ENCODE measurements around the gene HEATR5A. TPM values are rescaled to one million over a fixed set of nuclear protein-coding genes. Genes with fewer than 3 reads are reported as not detected.

The HEATR5A gene
- total and polyA plus RNA-seq, 2 of the 13 experiments (the other 11 are each of a cell fraction or from before 2014, with no cell fraction given) = 36.4 to 105 TPM

GRCh38 chr14:31283578-31284252, 136.6 kb downstream of the HEATR5A start (continued):
- TF ChIP-seq SOX13 (IDR thresholded peaks at IDR 0.05) (no peak), SOX13 (CRISPR knock-in tag; conservative IDR thresholded peaks at IDR 0.05 in 1 of 2, IDR thresholded peaks at IDR 0.05 in 1 of 2) (peak in 1 of 2 experiments; percentile 42; a peak in 2 of 4 replicates), NR2F2 (IDR thresholded peaks at IDR 0.05; ENCODE audit: borderline replicate concordance, low read depth) (no peak), BHLHE40 (IDR thresholded peaks at IDR 0.05; ENCODE audit: low read length) (no peak), FOXO4 (CRISPR knock-in tag; conservative IDR thresholded peaks at IDR 0.05) (no peak), HMGA1 (CRISPR knock-in tag; conservative IDR thresholded peaks at IDR 0.05) (no peak), EP300 (IDR thresholded peaks at IDR 0.05; ENCODE audit: low read depth in 2 of 2, low read length in 2 of 2) (0 out of 4 replicates have a peak, but pooled peaks of 1 of the 2 experiments have one; percentile 20), EP300 (CRISPR knock-in tag; IDR thresholded peaks at IDR 0.05; ENCODE audit: borderline replicate concordance) (no peak), ZBTB25 (CRISPR knock-in tag; IDR thresholded peaks at IDR 0.05) (no peak), NFE2L2 (IDR thresholded peaks at IDR 0.05; ENCODE audit: low read length) (peak; percentile 38; the same call in 1 of the 2 replicates)

GRCh38 chr14:31283153-31283552, 137.2 kb downstream of the HEATR5A start:
- Histone ChIP-seq H3K9me3 (ENCODE audit: low read length) (peaks cover 12% of the 10 kb centered on the region), H3K4me1 (ENCODE audit: insufficient read depth, low read length) (peaks cover 56% of the 10 kb centered on the region), H4K20me1 (ENCODE audit: insufficient read depth, low read length) (no peaks in the 10 kb centered on the region), H2AFZ (ENCODE audit: low read length) (no peak overlapping the region), H3K9ac (ENCODE audit: insufficient read depth, low read depth, low read length) (no peak overlapping the region), H3K4me2 (ENCODE audit: low read depth, low read length) (no peak overlapping the region), H3K4me3 (replicated peaks in 1 of 3; ENCODE audit: insufficient read depth in 1 of 3, low read depth in 2 of 3, low read length in 3 of 3) (no peak overlapping the region), H3K79me2 (ENCODE audit: insufficient read depth, low read length) (no peaks in the 10 kb centered on the region), H3K27me3 (ENCODE audit: control insufficient read depth in 1 of 2, insufficient read depth in 2 of 2, low read length in 2 of 2) (no peaks in the 10 kb centered on the region), H3K27ac (ENCODE audit: extremely low read length, insufficient read depth, low read length) (no peak overlapping the region), H3K36me3 (replicated peaks in 1 of 2; ENCODE audit: control insufficient read depth in 1 of 2, insufficient read depth in 2 of 2, low read length in 2 of 2) (no peaks in the 10 kb centered on the region)
- intact Hi-C loops (cut with micrococcal nuclease; ENCODE audit: unreplicated experiment) = no loop called here
- WGBS (ENCODE audit: low lambda C conversion rate) = 92% methylated on average over 1 of the region's 1 CpG
- FAIRE-seq = no peak
- in situ Hi-C loops (cut with HindIII; ENCODE audit: extremely low pct_ligation_motif_present, low pct_unique_long_range_greater_than_20kb) = no loop called here
- ChIA-PET CTCF (ENCODE audit: low intra/inter-chr PET ratio, low total read pairs) (no interaction called here), POLR2A (interaction anchor here (1.0 to 2.6 kb wide), 3 partner anchors 9 to 75 kb away, joined by 3 to 15 read pairs (median 8); partner anchors contain the start of gene HECTD1)
- TF ChIP-seq ZNF572 (CRISPR knock-in tag; IDR thresholded peaks at IDR 0.05) (no peak), ZMYM3 (CRISPR knock-in tag; IDR thresholded peaks at IDR 0.05) (peak; percentile 73), FOXO4 (CRISPR knock-in tag; conservative IDR thresholded peaks at IDR 0.05) (no peak), HDAC1 (CRISPR knock-in tag; IDR thresholded peaks at IDR 0.05) (0 out of 2 replicates have a peak, but pooled peaks have one; percentile 35), ZNF362 (CRISPR knock-in tag; IDR thresholded peaks at IDR 0.05; ENCODE audit: borderline replicate concordance) (0 out of 2 replicates have a peak, but pooled peaks have one; percentile 23), ADNP (CRISPR knock-in tag; IDR thresholded peaks at IDR 0.05) (0 out of 2 replicates have a peak, but pooled peaks have one; percentile 9), ZNF121 (CRISPR knock-in tag; IDR thresholded peaks at IDR 0.05) (peak; percentile 93), HOXA7 (CRISPR knock-in tag; IDR thresholded peaks at IDR 0.05) (no peak), ELF4 (CRISPR knock-in tag; IDR thresholded peaks at IDR 0.05; ENCODE audit: borderline replicate concordance) (0 out of 2 replicates have a peak, but pooled peaks have one; percentile 58)
- ATAC-seq = no peak
- BruUV-seq (replicated peaks) = no TSS peak
- DNase-seq (ENCODE audit: low spot score) = no peak
